Non-pigmented ciliary epithelial cell (primary cell): ENCODE measurements around the gene CPPED1.

Experiments
- DNase-seq: peaks from one replicate; pipeline ENCODE4 v3.0.0-alpha.2; 2010; ENCODE audit warnings: low read depth

The CPPED1 gene

GRCh38 chr16:12643034-12643455 is 160.6 kb downstream of the CPPED1 start:
- no peak for DNase-seq

GRCh38 chr16:12639044-12639443 is 164.6 kb downstream of the CPPED1 start:
- DNase-seq, result peak; percentile 66

GRCh38 chr16:12637002-12637401 is 166.7 kb downstream of the CPPED1 start:
- DNase-seq, result no peak

- DNase-seq, result no peak
Observed at GRCh38 chr16:12629271-12629670, 174.4 kb downstream of the CPPED1 start.

DNA sequence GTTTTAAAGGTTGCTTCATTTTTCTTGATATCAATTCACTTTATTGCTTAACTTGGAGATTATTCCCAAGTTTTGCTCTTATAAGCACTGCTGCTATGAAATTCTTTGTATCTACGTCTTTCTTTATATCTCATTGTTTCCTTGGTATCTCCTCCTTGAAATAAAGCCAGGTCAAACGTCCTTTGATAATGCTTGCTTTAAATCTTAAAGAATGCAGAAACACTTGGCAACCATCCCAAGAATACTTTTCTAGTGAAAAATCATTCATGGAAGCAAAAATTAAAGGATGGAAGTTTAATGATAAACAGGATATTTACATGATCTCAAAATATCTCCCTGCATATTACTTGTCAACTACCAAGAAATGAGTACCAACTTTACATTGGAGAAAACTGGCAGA is 175.2 kb downstream of the CPPED1 start:
- no peak for DNase-seq

DNA sequence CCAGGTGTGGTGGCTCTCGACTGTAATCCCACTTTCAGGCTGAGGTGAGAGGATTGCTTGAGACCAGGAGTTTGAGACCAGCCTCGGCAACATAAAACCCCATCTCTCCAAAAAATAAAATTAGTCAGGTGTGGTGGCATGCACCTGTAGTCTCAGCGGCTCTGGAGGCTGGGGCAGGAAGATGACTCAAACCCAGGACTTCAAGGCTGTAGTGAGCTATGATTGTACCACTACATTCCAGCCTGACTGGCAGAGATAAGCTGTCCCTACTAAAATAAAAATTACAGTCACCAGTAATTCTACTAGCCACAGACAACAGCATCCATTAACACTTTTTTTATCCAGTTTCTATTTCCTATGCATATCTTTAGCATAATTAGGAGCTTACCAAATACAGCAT is 176.3 kb downstream of the CPPED1 start:
- no peak for DNase-seq

GRCh38 chr16:12626411-12626810 is 177.3 kb downstream of the CPPED1 start:
- DNase-seq, result no peak

DNA sequence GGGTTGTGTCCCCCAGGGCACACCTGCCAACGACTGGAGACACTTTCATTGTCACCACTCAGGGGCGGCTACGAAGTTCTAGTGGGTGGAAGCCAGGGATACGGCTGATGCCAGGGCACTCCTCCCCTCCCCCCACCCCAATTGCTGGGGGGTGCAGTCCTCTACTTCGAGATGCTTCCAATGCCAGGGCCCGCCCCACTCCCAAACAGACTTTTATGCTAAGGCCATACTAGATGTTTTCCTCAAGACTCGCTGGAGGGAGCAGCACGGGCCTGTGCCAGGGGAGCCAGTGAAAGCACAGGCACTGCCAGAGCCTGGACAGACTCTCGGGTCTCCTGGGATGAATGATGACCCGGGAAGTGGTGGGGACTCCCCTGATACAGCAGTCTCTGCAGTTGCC is 178.0 kb downstream of the CPPED1 start:
- DNase-seq, result no peak

DNA sequence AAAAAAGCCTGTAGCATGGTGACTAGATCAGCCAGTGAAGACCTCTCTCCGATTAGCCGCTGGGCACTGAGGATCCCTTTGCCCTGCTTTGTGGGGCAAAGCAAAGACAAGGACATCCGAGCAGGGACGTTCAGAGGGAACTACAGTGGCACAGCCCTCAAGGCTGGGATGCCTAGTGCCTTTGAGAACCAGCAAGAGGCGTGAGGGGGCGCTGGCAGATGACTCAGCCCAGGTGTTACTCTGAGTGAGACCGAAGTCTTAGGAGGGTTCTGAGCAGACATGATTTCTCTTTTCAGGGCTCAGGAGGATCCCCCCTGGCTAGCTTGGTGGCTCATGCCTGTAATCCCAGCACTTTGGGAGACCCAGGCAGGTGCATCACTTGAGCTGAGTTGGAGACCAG is 178.6 kb downstream of the CPPED1 start:
- DNase-seq, result no peak

DNA sequence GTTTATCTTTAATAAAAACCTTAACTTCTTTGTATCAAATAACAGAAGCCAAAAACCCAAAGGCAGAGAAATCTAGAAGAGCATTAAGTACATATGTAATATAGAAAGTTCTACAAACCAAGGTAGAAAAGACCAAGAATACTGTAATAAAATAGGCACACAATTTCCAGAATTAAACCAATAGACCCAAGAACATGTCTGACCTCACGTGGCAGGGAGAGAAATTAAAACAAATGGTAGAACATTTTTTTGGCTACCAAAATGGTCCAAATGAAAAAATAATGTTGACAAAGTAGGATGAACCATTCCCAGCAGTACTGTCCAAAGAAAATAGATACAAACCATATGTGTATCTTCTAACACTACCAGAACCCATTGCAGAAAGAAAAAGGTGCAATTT is 183.5 kb downstream of the CPPED1 start:
- no peak for DNase-seq

GRCh38 chr16:12618515-12618914 is 185.2 kb downstream of the CPPED1 start:
- no peak for DNase-seq

DNA sequence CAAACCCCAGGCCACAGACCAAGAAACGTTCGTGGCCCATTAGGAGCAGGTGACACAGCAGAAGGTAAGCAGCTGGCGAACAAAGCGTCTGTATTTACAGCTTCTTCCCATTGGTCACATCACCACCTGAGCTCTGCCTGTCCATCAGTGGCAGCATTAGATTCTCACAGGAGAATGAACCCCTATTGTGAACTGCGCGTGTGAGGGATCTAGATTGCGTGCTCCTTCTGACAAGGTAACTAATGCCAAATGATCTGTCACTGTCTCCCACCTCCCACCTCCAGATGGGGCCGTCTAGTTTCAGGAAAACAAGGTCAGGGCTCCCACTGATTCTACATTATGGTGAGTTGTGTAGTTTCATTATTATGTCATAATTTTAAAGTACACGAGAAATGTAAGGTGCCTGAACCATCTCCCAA is 186.3 kb downstream of the CPPED1 start:
- no peak for DNase-seq

DNA sequence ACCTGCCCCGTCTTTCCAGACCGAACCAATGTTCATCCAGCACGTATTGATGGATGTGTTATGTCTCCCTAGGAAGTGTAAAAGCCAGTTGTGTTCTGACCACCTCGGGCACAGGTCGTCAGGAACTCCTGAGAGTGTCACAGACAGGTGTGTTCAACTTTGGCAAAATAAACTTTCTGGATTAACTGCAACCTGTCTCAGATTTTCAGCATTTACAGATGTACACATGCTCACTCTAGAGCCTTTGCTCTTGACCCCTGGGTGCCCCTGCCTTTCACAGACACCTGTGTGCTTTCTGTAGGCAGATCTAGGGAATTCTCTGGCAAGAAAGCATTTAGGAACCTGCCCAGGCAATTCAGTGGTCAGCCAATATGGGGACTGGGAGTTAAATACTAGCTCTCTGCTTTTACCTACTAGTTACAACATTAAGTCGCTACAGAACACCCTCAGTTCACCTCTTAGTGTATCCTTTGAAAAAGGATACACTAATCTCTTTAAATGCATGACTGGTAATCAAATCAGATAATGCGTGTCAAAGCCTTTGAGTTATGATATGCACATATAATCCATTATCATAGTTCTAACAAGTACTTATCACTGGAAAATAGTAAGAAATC is 188.9 kb downstream of the CPPED1 start:
- no peak for DNase-seq

DNA sequence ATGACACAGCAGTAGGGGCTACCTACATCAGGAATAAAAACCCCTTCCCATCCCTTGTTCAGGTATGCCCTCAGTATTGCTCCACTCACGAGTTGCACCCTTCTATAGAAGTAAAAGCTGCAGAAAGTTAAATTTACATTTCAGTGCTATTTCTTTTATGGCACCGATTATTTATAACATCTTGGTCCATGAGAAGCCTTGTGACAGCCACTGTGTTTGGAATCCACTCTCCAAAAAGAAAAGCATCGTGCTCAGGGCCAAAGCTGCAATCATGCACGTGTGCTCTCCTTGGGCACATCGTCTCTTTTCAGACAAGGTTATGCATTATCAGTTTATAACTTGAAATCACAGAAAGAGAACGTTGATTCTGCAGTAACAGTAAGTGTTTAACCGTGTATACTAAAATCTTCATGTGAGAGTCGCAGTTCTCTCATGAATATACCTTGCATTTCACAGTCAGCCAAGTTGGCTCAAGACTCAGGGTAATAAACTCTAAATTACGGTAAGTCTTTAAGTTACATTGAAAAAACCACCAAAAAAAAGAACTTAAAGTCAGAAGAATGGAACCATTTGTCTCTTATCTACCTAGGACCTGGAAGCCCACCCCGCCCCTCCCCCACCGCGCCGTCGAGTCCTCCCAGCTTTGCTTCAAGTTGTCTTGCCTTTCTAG is 189.6 kb downstream of the CPPED1 start:
- no peak for DNase-seq

GRCh38 chr16:12613131-12613991 is 190.3 kb downstream of the CPPED1 start:
- no peak for DNase-seq

DNA sequence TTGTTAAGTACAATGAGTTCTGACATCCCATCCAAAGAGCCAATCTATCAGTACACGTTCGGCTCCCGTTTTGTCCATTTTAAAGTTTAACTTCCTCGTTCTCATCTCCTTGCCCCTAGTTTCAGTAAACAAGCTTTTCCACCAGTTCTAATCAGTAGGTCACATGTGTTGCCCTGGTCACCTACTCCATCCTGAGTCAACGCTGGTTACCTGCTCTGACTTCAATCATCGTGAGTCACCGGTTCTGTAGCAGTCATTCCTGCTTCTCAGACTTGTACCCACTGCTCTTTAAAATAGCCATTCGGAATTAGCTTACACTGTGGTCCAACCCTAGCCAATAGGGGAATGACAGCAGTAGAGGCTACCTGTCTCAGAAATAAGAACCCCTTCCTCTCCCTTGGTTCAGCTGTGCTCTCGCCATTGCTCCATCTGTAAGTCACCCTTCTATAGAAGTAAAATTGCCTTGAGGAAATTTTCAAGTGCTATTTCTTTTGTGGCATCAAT is 191.0 kb downstream of the CPPED1 start:
- DNase-seq, result no peak

DNA sequence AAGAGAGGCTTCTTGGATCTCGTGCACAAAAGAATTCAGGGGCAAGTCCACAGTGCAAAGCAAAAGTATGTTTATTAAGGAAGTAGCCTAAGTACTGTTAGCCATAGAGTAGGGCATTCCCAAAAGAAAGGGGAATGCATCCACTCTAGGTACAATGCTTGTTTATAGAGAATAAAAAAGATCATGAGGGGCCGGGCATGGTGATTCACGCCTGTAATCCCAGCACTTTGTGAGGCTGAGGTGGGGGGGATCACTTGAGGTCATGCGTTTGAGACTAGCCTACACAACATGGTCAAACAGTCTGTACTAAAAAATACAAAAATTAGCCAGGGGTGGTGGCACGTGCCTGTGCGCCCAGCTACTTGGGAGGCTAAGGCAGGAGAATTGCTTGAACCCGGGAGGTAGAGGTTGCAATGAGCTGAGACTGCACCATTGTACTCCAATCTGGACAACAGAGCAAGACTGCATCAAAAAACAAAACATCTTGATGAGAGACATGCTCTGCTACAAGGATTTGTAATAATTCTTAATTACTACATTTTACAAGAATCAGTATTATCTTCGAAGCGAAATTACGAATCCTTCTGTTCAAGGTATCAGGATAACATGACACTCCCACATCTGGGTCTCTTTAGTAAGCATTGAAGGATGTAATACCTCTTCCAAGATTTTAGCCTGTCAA is 191.6 kb downstream of the CPPED1 start:
- no peak for DNase-seq

- no peak for DNase-seq
Observed at GRCh38 chr16:12611006-12611477, 192.6 kb downstream of the CPPED1 start.

DNA sequence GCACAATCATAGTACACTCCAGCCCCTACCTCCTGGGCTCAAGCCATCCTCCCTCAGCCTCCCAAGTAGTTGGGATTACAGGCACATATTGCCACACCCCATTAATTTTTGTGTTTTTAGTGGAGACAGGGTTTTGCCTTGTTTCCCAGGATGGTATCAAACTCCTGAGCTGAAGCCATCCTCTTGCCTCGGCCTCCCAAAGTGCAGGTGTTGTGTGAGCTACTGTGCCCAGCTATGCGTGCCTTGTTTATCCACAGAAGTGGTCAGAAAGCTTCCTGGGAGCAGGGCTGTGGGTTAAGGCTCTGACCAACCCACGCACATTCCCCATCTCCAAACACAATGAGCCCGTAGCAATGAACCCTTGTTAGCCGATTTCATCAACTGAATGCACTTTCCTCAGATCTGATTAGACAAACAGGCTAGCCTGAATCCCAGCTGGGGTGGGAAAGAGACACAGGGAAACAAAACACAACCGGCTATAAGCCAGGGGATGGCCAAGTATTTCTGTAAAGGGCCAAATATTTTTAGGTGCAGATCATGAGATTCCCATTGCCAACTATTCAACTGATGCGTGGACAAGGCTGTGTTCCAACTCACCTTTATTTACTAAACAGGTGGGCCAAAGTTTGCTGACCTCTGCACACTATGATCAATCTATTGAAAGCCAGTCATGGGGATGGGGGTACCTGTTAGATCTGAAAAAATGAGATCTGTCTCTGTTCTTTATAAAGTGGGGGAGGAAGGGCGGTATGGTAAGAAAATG is 193.6 kb downstream of the CPPED1 start:
- DNase-seq, result peak; percentile 63
